OCI-LY1 (cell line): ENCODE results near the gene ERICH6.

Experiments used
- CTCF ChIP-seq: fragments of 200-600 bp; sonication (generic), shearing (Covaris generic); IDR thresholded peaks from 2 replicates; pipeline ENCODE4 v1.5.1; 2017; ENCODE audit warnings: mild to moderate bottlenecking, antibody characterized with exemption, low read length, moderate library complexity, mixed read lengths
- EZH2 ChIP-seq: fragments of 200-600 bp; sonication (generic), shearing (Covaris generic); IDR thresholded peaks from 2 replicates; pipeline ENCODE4 v1.8.0; 2017; ENCODE audit warnings: borderline replicate concordance, mixed run types, mild to moderate bottlenecking, antibody characterized with exemption, low read length, moderate library complexity, mixed read lengths

DNA sequence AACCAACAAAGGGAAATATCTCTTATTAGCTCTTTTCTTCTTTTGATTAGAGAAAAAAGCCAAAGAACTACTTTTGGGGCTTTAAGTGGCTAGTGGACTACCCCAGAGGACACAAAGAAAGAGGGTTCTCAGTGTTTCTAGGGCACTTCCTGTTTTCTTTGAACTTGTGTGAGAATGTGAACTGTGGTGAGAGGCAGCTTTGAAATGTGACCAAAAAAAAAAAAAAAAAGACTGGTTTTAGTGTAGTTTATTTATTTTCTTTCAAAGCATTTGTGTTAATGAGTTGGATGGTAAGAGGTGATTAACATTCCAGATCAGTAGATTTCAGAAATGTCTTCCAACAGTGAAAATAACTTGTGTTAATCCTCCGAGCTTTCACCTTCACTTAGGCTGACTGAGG is 68.2 kb downstream of the ERICH6 start:
- TF ChIP-seq CTCF = no peak
- no peak for TF ChIP-seq EZH2
